NCI-H1694 treated with DMSO at 0.1 percent for 48 hours (cell line): ENCODE results near the gene PRRC2C.

Experiments
- DNase-seq: peaks from one replicate; lab custom pipeline; 2025; lab: John Stamatoyannopoulos, UW

The PRRC2C gene

DNA sequence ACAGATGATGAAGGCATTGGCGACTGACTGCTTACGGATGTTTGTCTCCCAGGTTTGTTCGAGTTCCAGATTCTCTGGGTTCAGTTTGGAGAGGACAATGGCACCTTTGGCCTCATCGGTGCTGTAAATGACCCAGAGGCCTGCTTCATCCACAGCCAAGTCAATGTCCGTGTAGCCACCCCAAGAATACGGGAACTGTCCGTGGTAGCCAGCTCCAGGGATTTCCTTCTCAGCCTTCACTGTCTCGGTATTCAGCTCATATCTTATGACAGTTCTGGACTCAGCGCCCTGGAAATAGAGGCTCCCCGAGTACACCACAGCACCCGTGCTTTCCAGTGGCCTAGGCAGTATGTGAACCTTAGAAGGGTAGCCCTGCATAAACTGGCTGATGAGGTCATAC lies 150.8 kb downstream of the PRRC2C start:
- DNase-seq, result no peak

DNA sequence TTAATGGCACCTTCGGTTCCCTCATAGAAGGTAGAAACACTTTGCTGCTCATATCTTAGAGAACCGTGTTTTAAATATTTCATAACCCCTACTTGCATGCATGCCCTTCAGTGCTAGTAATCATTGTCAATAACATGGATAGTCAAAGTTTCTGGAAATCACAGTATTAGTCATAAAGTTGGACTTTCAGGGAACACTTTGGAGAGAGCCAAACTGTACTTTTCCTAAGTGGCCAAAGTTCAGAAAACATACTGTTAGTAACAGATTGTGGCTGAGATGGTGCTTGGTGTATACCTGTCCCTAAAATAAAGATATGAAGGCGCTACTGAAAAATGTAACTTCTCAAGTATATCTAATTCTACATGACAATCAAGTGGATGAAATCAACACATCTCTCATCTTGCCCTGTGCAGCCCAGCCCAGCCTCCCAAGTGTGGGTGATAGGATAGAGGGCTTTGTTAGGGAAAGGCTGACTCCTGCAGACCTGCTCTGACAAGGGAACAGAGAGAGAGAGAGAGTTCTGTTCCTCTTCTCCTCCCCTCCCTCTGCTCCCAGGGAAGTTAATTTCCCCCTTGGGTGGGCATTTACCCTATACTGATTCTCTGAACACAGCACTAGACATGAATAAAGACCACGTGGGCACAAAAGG lies 152.7 kb downstream of the PRRC2C start:
- DNase-seq, result no peak

DNA sequence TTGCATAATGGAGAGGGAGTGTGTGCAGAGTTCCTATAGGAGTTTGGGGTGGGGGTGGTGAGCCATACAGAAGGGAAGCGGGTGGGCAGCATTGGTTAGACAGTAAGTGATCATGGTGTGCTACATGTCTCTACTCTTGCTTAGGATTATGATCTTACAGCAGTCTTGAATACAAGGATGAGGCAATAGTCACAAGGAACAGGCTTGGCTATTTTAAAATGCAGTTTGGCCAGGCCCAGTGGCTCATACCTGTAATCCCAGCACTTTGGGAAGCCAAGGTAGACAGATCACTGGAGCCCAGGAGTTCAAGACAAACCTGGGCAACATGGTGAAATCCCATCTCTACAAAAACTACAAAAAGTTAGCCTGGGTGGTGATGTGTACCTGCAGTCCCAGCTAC lies 154.9 kb downstream of the PRRC2C start:
- no peak for DNase-seq

DNA sequence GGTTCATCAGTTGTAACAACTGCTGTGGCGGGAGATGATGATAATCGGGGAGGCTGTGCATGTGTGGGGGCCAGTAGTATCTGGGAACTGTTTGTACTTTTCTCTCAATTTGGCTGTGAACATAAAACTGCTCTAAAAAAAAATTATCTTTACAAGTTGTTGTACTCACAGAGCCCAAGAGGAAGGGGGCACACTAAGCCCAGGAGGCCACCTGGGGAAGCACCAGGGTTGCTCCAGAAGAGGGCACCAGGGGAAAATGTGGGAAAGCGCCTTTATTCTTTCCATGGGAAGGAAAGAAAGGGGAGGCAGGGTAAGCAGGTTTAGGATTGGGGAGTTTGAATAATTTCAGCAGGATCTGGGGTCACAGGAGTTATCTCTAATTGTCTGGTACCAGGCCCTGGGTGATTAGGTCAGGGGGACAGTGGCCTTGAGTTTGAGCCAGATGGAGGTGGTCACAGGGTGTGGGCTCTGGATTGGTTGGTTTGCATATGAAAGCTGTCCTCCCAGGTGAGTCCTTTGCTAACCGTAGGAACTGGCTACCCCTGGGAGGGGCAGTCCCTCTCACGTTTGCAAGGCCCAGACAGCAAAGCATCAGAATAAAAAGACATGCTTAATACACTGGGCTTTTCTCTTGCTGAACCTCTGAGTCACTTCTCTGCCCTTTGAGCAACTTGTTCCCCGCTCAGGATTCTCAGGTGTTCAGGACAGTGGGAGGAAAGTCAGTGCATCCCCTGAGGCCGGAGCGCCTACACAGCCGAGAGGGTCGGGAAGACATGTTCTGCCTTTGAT lies 155.9 kb downstream of the PRRC2C start:
- DNase-seq, result no peak

DNA sequence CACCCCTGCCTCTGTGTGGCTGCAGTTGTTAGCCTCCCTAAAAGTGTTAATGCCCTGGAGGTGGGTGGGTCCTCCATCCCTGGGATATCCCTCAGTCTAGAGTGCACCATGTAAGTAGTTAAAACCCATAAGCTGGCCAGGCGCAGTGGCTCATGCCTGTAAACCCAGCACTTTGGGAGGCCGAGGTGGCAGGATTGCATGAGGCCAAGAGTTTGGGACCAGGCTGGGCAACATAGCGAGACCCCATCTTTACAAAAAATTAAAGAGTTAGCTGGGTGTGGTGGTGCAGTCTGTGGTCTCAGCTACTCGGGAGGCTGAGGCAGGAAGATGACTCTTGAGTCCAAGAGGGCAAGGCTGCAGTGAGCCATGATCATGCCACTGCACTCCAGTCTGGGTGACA lies 156.9 kb downstream of the PRRC2C start:
- DNase-seq, result no peak
